ENCODE data around the gene CARNS1. TPM values are rescaled to one million over a fixed set of nuclear protein-coding genes. Genes with fewer than 3 reads are reported as not detected.

The CARNS1 gene
- total and polyA plus RNA-seq, 2 of the 13 experiments (the other 11 are each of a cell fraction or from before 2014, with no cell fraction given): not detected

DNA sequence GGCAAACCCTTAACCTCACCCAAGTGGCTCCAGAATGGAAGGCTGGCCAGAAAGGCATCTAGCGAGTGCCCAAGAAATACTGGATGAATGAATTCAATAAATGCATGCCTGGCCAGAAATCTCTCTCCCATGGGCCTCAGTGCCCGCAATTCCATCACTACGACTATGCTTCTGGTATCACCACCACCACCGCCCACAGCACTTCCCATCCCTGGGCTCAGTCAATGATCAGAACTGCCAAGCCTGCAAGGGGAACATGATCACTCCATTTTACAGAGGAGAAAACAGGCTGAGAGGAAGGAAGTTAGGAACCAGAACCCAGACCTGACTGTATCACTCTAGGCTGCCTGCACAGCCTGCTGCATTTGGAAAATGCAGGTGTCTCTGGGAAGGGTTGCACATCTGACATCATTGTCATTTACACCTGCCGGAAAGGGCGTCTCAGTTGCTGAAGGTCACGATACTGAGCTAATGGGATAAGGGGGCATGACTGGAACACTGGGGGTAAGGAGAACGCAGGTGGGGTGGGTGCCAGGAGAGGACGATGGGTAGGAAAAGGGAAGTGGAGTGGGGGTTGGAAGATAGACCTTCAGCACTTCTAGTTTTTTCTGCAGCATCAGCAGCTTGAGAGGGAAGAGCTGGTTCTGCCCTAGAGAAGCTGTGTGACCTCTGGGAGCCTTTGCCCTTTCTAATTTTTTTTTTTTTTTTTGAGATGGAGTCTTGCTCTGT lies 33.8 kb downstream of the CARNS1 start:
- peaks cover 23% of the 10 kb centered on the region for H3K4me1 ChIP-seq (ENCODE audit: insufficient read depth, low read length)
- H3K9ac ChIP-seq (ENCODE audit: insufficient read depth, low read depth, low read length): no peak overlapping the region
- ChIA-PET CTCF (ENCODE audit: low intra/inter-chr PET ratio, low total read pairs) (no interaction called here), POLR2A (interaction anchor here (0.6 to 1.2 kb wide), 2 partner anchors 12 to 21 kb away, joined by 3 read pairs; partner anchors contain the start of gene RPS6KB2)
- 50% methylated on average over 9 of the region's 9 CpGs for WGBS (ENCODE audit: low lambda C conversion rate)
- H3K79me2 ChIP-seq (ENCODE audit: insufficient read depth, low read length): no peaks in the 10 kb centered on the region
- intact Hi-C loops (cut with micrococcal nuclease; ENCODE audit: unreplicated experiment): no loop called here
- no peak overlapping the region for H3K27ac ChIP-seq (ENCODE audit: extremely low read length, insufficient read depth, low read length)
- DNase-seq (ENCODE audit: low spot score): no peak
- H3K4me3 ChIP-seq (replicated peaks in 1 of 3; ENCODE audit: insufficient read depth in 1 of 3, low read depth in 2 of 3, low read length in 3 of 3): no peak overlapping the region
- H3K36me3 ChIP-seq (replicated peaks in 1 of 2; ENCODE audit: control insufficient read depth in 1 of 2, insufficient read depth in 2 of 2, low read length in 2 of 2): no peaks in the 10 kb centered on the region
- H3K27me3 ChIP-seq (ENCODE audit: control insufficient read depth in 1 of 2, insufficient read depth in 2 of 2, low read length in 2 of 2): peaks cover 5 to 44% of the 10 kb centered on the region in 2 experiments; a peak in 4 of 5 replicates
- no peak for FAIRE-seq
- BruUV-seq (replicated peaks): no TSS peak
- H3K9me3 ChIP-seq (ENCODE audit: low read length): no peaks in the 10 kb centered on the region
- no peak for ATAC-seq
- TF ChIP-seq MAFK (conservative IDR thresholded peaks at IDR 0.05 in 1 of 2, IDR thresholded peaks at IDR 0.05 in 1 of 2; ENCODE audit: low read length in 2 of 2) (peak; percentile 37 to 52; a peak in 3 of 4 replicates), MAFF (IDR thresholded peaks at IDR 0.05; ENCODE audit: low read depth, low read length) (0 out of 2 replicates have a peak, but pooled peaks have one; percentile 4), ZNF354B (CRISPR knock-in tag; IDR thresholded peaks at IDR 0.05) (no peak)
- no peak overlapping the region for H3K4me2 ChIP-seq (ENCODE audit: low read depth, low read length)
- in situ Hi-C loops (cut with HindIII; ENCODE audit: extremely low pct_ligation_motif_present, low pct_unique_long_range_greater_than_20kb): no loop called here
- no peaks in the 10 kb centered on the region for H4K20me1 ChIP-seq (ENCODE audit: insufficient read depth, low read length)
- H2AFZ ChIP-seq (ENCODE audit: low read length): no peak overlapping the region

DNA sequence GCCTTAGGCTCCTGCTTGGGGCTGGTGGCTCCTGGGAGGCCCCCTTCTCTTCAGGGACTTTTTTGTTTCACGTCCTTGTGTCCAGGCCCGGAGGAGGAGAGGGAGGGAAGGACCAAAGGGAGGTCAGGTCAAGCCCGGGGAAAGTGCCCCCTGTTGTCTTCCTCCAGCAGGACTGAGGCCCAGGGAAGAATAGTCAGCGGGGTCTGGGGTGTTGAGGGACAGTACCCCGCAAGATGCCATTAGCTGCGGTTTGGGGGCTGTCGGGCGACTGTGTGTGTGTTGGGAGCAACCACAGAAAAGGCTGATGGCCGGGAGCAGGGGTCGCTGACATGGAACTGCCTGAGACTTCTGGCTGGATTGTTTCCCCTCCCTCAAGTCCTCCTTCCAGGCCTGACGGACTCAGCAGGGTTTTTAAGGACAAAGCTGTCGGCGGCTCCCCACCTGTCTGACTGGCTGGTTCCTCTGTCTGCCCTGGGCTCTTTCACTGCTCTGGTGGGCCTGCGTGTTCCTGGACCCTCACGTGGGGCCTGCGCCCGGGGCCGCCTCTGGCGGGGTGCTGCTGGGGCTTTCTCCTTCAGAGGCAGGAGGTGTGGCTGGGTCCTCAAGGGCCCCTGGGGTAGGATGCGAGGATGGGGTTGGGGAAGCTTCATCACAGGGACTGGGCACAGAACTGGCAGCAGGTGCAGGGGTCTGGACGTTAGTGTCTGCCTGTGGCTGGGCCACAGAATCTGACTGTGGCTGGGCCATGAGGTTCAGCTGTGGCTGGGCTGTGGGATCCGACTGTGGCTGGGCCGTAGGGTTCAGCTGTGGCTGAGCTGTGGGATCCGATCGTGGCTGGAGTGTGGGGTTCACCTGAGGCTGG lies 35.5 kb downstream of the CARNS1 start:
- ChIA-PET CTCF (ENCODE audit: low intra/inter-chr PET ratio, low total read pairs) (no interaction called here), POLR2A (interaction anchor here (1.2 to 1.5 kb wide), 2 partner anchors 7 to 23 kb away, joined by 3 to 5 read pairs; partner anchors contain the start of genes CORO1B and RPS6KB2)
- TF ChIP-seq DPF2 (CRISPR knock-in tag; IDR thresholded peaks at IDR 0.05; ENCODE audit: borderline replicate concordance, low read depth) (no peak), SAP130 (CRISPR knock-in tag; IDR thresholded peaks at IDR 0.05; ENCODE audit: low read depth) (no peak), ZKSCAN5 (CRISPR knock-in tag; IDR thresholded peaks at IDR 0.05) (no peak), ZNF878 (CRISPR knock-in tag; IDR thresholded peaks at IDR 0.05) (no peak), PHF8 (CRISPR knock-in tag; IDR thresholded peaks at IDR 0.05) (no peak), PCBP2 (optimal IDR thresholded peaks at IDR 0.05; ENCODE audit: low read depth, low read length, poor library complexity, severe bottlenecking) (no peak), ZNF510 (CRISPR knock-in tag; IDR thresholded peaks at IDR 0.05; ENCODE audit: low read depth) (no peak)
- FAIRE-seq (no peak), DNase-seq (ENCODE audit: low spot score) (no peak), ATAC-seq (no peak)
- no peaks in the 10 kb centered on the region for H3K79me2 ChIP-seq (ENCODE audit: insufficient read depth, low read length)
- peaks cover 14% of the 10 kb centered on the region for H3K4me1 ChIP-seq (ENCODE audit: insufficient read depth, low read length)
- H3K36me3 ChIP-seq (replicated peaks in 1 of 2; ENCODE audit: control insufficient read depth in 1 of 2, insufficient read depth in 2 of 2, low read length in 2 of 2): no peaks in the 10 kb centered on the region
- in situ Hi-C loops (cut with HindIII; ENCODE audit: extremely low pct_ligation_motif_present, low pct_unique_long_range_greater_than_20kb): no loop called here
- no peaks in the 10 kb centered on the region for H4K20me1 ChIP-seq (ENCODE audit: insufficient read depth, low read length)
- BruUV-seq (replicated peaks): no TSS peak
- H3K27me3 ChIP-seq (ENCODE audit: control insufficient read depth in 1 of 2, insufficient read depth in 2 of 2, low read length in 2 of 2): peaks cover 11 to 61% of the 10 kb centered on the region in 2 experiments; a peak in 4 of 5 replicates
- no peak overlapping the region for H3K4me3 ChIP-seq (replicated peaks in 1 of 3; ENCODE audit: insufficient read depth in 1 of 3, low read depth in 2 of 3, low read length in 3 of 3)
- H3K9ac ChIP-seq (ENCODE audit: insufficient read depth, low read depth, low read length): no peak overlapping the region
- intact Hi-C loops (cut with micrococcal nuclease; ENCODE audit: unreplicated experiment): no loop called here
- no peak overlapping the region for H2AFZ ChIP-seq (ENCODE audit: low read length)
- 37% methylated on average over 7 of the region's 25 CpGs for WGBS (ENCODE audit: low lambda C conversion rate)
- H3K27ac ChIP-seq (ENCODE audit: extremely low read length, insufficient read depth, low read length): no peak overlapping the region
- no peaks in the 10 kb centered on the region for H3K9me3 ChIP-seq (ENCODE audit: low read length)
- H3K4me2 ChIP-seq (ENCODE audit: low read depth, low read length): no peak overlapping the region
